ENCODE results near the gene ACTN1.

ACTN1 gene

GRCh38 chr14:68995731-68996130 lies 16.6 kb upstream of the ACTN1 start:
- Histone ChIP-seq H3K36me3 (no peaks in the 10 kb centered on the region), H3K9me3 (no peaks in the 10 kb centered on the region), H3K27me3 (no peaks in the 10 kb centered on the region), H3K4me3 (ENCODE audit: low read depth, low read length) (no peak overlapping the region), H3K4me1 (no peaks in the 10 kb centered on the region)
- no peak for TF ChIP-seq CTCF (IDR thresholded peaks at IDR 0.05; ENCODE audit: low read depth, low read length)
- no peak for DNase-seq

DNA sequence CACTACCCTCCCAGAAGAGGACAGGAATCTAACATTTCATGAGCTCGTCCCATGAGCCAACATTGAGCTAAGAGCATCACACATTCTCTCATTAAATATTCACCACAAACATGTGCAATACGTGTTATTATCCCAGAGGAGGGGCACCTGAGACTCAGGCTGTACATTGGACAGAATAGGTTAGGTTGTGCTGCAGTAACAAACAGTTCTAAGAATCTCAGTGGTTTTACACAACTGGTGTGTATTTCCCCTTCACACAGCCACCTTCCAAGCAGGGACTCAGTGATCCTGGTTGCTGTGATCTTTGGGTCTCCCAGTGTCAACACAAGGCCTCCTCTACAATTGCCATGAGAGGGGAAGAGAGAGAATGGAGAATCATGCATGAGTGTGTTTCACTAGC lies 15.0 kb upstream of the ACTN1 start:
- TF ChIP-seq CTCF (IDR thresholded peaks at IDR 0.05; ENCODE audit: low read depth, low read length) = no peak
- no peaks in the 10 kb centered on the region for H3K27me3 ChIP-seq

GRCh38 chr14:68987653-68988036 lies 8.5 kb upstream of the ACTN1 start:
- Histone ChIP-seq H3K36me3 (no peaks in the 10 kb centered on the region), H3K4me3 (ENCODE audit: low read depth, low read length) (no peak overlapping the region), H3K27me3 (no peaks in the 10 kb centered on the region), H3K4me1 (peaks cover 9% of the 10 kb centered on the region), H3K9me3 (no peaks in the 10 kb centered on the region)
- no peak for TF ChIP-seq CTCF (IDR thresholded peaks at IDR 0.05; ENCODE audit: low read depth, low read length)
- peak; percentile 80 for DNase-seq

More for the DNA sequence above, 15.0 kb upstream of the ACTN1 start:
- Histone ChIP-seq H3K4me3 (ENCODE audit: low read depth, low read length) (no peak overlapping the region), H3K9me3 (no peaks in the 10 kb centered on the region), H3K4me1 (no peaks in the 10 kb centered on the region), H3K36me3 (no peaks in the 10 kb centered on the region)
- no peak for DNase-seq

- no peak overlapping the region for H3K4me3 ChIP-seq (ENCODE audit: low read depth, low read length)
- H3K27me3 ChIP-seq = no peaks in the 10 kb centered on the region
- no peak for DNase-seq
- no peaks in the 10 kb centered on the region for H3K9me3 ChIP-seq
- H3K4me1 ChIP-seq = peaks cover 9% of the 10 kb centered on the region
- TF ChIP-seq CTCF (IDR thresholded peaks at IDR 0.05; ENCODE audit: low read depth, low read length) = no peak
- no peaks in the 10 kb centered on the region for H3K36me3 ChIP-seq
These were observed 8.0 kb upstream of the ACTN1 start for GRCh38 chr14:68986926-68987652.

DNA sequence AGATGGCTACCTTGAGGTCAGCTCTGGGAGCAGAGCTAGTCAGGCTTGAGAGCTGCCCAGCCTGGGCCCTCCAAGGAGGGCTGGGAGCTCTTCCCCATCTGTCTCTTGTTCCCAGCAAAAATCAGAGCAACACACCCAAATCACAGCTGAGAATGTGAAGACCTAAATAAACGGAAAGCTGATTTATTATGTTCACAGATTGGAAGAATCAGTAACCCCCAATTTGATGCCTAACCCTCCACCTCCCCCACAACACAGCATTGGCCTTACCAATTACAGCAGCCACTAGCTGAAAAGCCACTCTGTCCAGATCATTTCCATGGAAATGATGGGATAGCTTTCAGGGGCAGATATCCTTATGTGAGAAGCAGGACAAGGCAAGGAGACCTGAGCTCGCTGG lies 7.1 kb upstream of the ACTN1 start:
- no peak for TF ChIP-seq CTCF (IDR thresholded peaks at IDR 0.05; ENCODE audit: low read depth, low read length)
- Histone ChIP-seq H3K36me3 (no peaks in the 10 kb centered on the region), H3K27me3 (no peaks in the 10 kb centered on the region), H3K4me3 (ENCODE audit: low read depth, low read length) (no peak overlapping the region), H3K4me1 (peaks cover 9% of the 10 kb centered on the region), H3K9me3 (no peaks in the 10 kb centered on the region)
- no peak for DNase-seq

- H3K4me3 ChIP-seq (ENCODE audit: low read depth, low read length) = no peak overlapping the region
- H3K27me3 ChIP-seq = no peaks in the 10 kb centered on the region
- DNase-seq = no peak
- H3K9me3 ChIP-seq = no peaks in the 10 kb centered on the region
- no peak for TF ChIP-seq CTCF (IDR thresholded peaks at IDR 0.05; ENCODE audit: low read depth, low read length)
- peaks cover 9% of the 10 kb centered on the region for H3K4me1 ChIP-seq
- H3K36me3 ChIP-seq = no peaks in the 10 kb centered on the region
These were observed 5.6 kb upstream of the ACTN1 start for GRCh38 chr14:68984686-68985085.

Measured in BE2C (cell line).